DMS 273 treated with DMSO at 0.1 percent for 48 hours (cell line): ENCODE results near the gene EHMT2.

Source experiments
- DNase-seq: peaks from one replicate; lab custom pipeline; 2025; lab: John Stamatoyannopoulos, UW

The EHMT2 gene

GRCh38 chr6:31888276-31889258, 8.9 kb downstream of the EHMT2 start:
- no peak for DNase-seq

- DNase-seq: no peak
These were observed 10.1 kb downstream of the EHMT2 start for GRCh38 chr6:31887173-31888007.

- no peak for DNase-seq
These were observed 10.9 kb downstream of the EHMT2 start for GRCh38 chr6:31886541-31886991.

- DNase-seq: no peak
These were observed 12.9 kb downstream of the EHMT2 start for GRCh38 chr6:31884528-31885035.

- no peak for DNase-seq
These were observed 13.8 kb downstream of the EHMT2 start for GRCh38 chr6:31883676-31884075.

GRCh38 chr6:31882344-31882743, 15.2 kb downstream of the EHMT2 start:
- DNase-seq: peak; percentile 56

GRCh38 chr6:31881136-31881859, 16.2 kb downstream of the EHMT2 start:
- DNase-seq: no peak

GRCh38 chr6:31880616-31881015, 16.9 kb downstream of the EHMT2 start:
- DNase-seq: no peak

- DNase-seq: no peak
These were observed 17.6 kb downstream of the EHMT2 start for GRCh38 chr6:31879901-31880300.

- no peak for DNase-seq
These were observed 18.4 kb downstream of the EHMT2 start for GRCh38 chr6:31879143-31879542.

GRCh38 chr6:31878726-31879125, 18.8 kb downstream of the EHMT2 start, which contains the start of gene SLC44A4:
SLC44A4 (minus strand) TSS chr6:31878997; CDS start chr6:31878980, 17 bp downstream.
- no peak for DNase-seq

- no peak for DNase-seq
These were observed 19.3 kb downstream of the EHMT2 start for GRCh38 chr6:31878222-31878621.

GRCh38 chr6:31877651-31878161, 19.8 kb downstream of the EHMT2 start:
- no peak for DNase-seq

GRCh38 chr6:31877125-31877650, 20.3 kb downstream of the EHMT2 start:
- DNase-seq: no peak

GRCh38 chr6:31876357-31876756, 21.1 kb downstream of the EHMT2 start:
- no peak for DNase-seq

GRCh38 chr6:31875877-31876276, 21.6 kb downstream of the EHMT2 start:
- DNase-seq: no peak

- no peak for DNase-seq
These were observed 22.5 kb downstream of the EHMT2 start for GRCh38 chr6:31874836-31875572.

GRCh38 chr6:31874084-31874670, 23.3 kb downstream of the EHMT2 start:
- no peak for DNase-seq

GRCh38 chr6:31871046-31871659, 26.3 kb downstream of the EHMT2 start:
- DNase-seq: no peak
